AG10803 (cell line): ENCODE results near the gene SEMA4D.
"Not testable (repeated sequence)": the region's sequence is repeated elsewhere in the genome, so short reads cannot be mapped to it uniquely, and the experiment has no call there.

ENCODE experiments used
- DNase-seq: peaks from one replicate; pipeline ENCODE4 v3.0.0; 2010; ENCODE audit warnings: low read depth
- H3K4me3 ChIP-seq: 2 replicates; pipeline ENCODE4 v1.5.1; 2011; ENCODE audit warnings: mild to moderate bottlenecking, low read length, control low read depth
- CTCF ChIP-seq: conservative IDR thresholded peaks from 2 replicates; pipeline ENCODE4 v1.5.1; 2011; ENCODE audit warnings: mild to moderate bottlenecking, low read length, control low read depth, inconsistent platforms

SEMA4D gene

GRCh38 chr9:89377411-89377810 is 120.5 kb downstream of the SEMA4D start:
- no peak overlapping the region for H3K4me3 ChIP-seq
- TF ChIP-seq CTCF, result no peak
- no peak for DNase-seq

- no peak for DNase-seq
- no peak overlapping the region for H3K4me3 ChIP-seq
- no peak for TF ChIP-seq CTCF
These were observed 121.1 kb downstream of the SEMA4D start for GRCh38 chr9:89376741-89377351.

- TF ChIP-seq CTCF, result no peak
These were observed 121.6 kb downstream of the SEMA4D start for GRCh38 chr9:89376286-89376685.

GRCh38 chr9:89375191-89375760 is 122.6 kb downstream of the SEMA4D start:
- no peak overlapping the region for H3K4me3 ChIP-seq
- DNase-seq, result no peak
- TF ChIP-seq CTCF, result no peak

More at GRCh38 chr9:89376286-89376685, 121.6 kb downstream of the SEMA4D start:
- no peak overlapping the region for H3K4me3 ChIP-seq
- no peak for DNase-seq

GRCh38 chr9:89374176-89374575 is 123.7 kb downstream of the SEMA4D start:
- peak; percentile 43 for DNase-seq
- no peak for TF ChIP-seq CTCF
- no peak overlapping the region for H3K4me3 ChIP-seq

GRCh38 chr9:89372979-89373378 is 124.9 kb downstream of the SEMA4D start:
- DNase-seq, result no peak
- no peak overlapping the region for H3K4me3 ChIP-seq
- no peak for TF ChIP-seq CTCF

GRCh38 chr9:89372230-89372816 is 125.6 kb downstream of the SEMA4D start:
- no peak overlapping the region for H3K4me3 ChIP-seq
- DNase-seq, result no peak

GRCh38 chr9:89371791-89372190 is 126.1 kb downstream of the SEMA4D start:
- DNase-seq, H3K4me3 ChIP-seq: not testable (repeated sequence)

More at GRCh38 chr9:89372230-89372816, 125.6 kb downstream of the SEMA4D start:
- no peak for TF ChIP-seq CTCF
